Esophagus muscularis mucosa (tissue), 4 donors: ENCODE data around the gene CD300LG. TPM values are rescaled to one million over a fixed set of nuclear protein-coding genes. Genes with fewer than 3 reads are reported as not detected.

Experiments
- DNase-seq: peaks from one replicate; pipeline ENCODE4 v3.0.0-alpha.2; 2017; ENCODE audit errors: extremely low spot score
- H3K27ac ChIP-seq, 4 donors: fragments of 200-600 bp; sonication (generic); replicated peaks in 1 of 4; 1 replicate in 3 of 4; 2 replicates in 1 of 4; pipeline ENCODE4 v1.5.1; 2016 to 2019; ENCODE audit warnings: mild to moderate bottlenecking in 1 of 4
- H3K27me3 ChIP-seq, 4 donors: fragments of 200-600 bp; sonication (generic); one replicate each; pipeline versions ENCODE4 v1.5.1 to v1.6.0; 2016 to 2019
- H3K36me3 ChIP-seq, 4 donors: fragments of 200-600 bp; sonication (generic); one replicate each; pipeline ENCODE4 v1.5.1; 2016 to 2019
- H3K4me1 ChIP-seq, 4 donors: fragments of 200-600 bp; sonication (generic); one replicate each; pipeline ENCODE4 v1.5.1; 2016 to 2019
- H3K4me3 ChIP-seq, 4 donors: fragments of 200-600 bp; sonication (generic); 1 replicate in 2 of 4; 2 replicates in 2 of 4; pipeline ENCODE4 v1.5.1; 2016 to 2019; ENCODE audit warnings: mild to moderate bottlenecking in 4 of 4, moderate library complexity in 1 of 4
- H3K9me3 ChIP-seq, 4 donors: fragments of 200-600 bp; sonication (generic); 1 replicate in 3 of 4; 2 replicates in 1 of 4; pipeline ENCODE4 v1.5.1; 2016 to 2019
- EP300 ChIP-seq: sonication (generic); formaldehyde crosslinking; IDR thresholded peaks from one replicate; pipeline ENCODE4 v1.6.1; 2017; ENCODE audit warnings: antibody characterized with exemption
- POLR2A ChIP-seq: fragments of 450-650 bp; IDR thresholded peaks from one replicate; pipeline ENCODE4 v1.6.1; 2017; ENCODE audit warnings: antibody characterized with exemption, moderate library complexity, mild to moderate bottlenecking, low read depth
- POLR2AphosphoS5 ChIP-seq, 2 donors: sonication (generic); formaldehyde crosslinking; IDR thresholded peaks; one replicate each; pipeline ENCODE4 v1.6.1; 2017; ENCODE audit warnings: antibody characterized with exemption in 2 of 2
- WGBS: methylation state at CpG from one replicate; pipeline ENCODE4 v1.1.5; 2018; 5-methylcytosine and 5-hydroxymethylcytosine counted together
- intact Hi-C: fragments of 100-400 bp; cut with DNase I; formaldehyde crosslinking; loops from one replicate; pipeline ENCODE4 v1.15.1; 2023
- total RNA-seq, 4 donors: library from RNA; depleted of rRNA; stranded (reverse); fragments of >200 nt; gene quantifications; one replicate each; pipeline versions ENCODE4 v1.1.0 to v1.2.1, GENCODE V29; 2016
- TF ChIP-seq, protein P1 (sequence below), 3 experiments: fragments of 200-600 bp in 2 of 3; fragments of 450-650 bp in 1 of 3; sonication (generic) in 2 of 3; IDR thresholded peaks; one replicate each; pipeline ENCODE4 v1.5.1; 2017 to 2019; ENCODE audit warnings: antibody characterized with exemption in 3 of 3, mild to moderate bottlenecking in 2 of 3, moderate library complexity in 1 of 3

CD300LG gene
- total RNA-seq, 4 donors from 2014 or later = 0.83 to 12.0 (median 7.3) TPM

DNA sequence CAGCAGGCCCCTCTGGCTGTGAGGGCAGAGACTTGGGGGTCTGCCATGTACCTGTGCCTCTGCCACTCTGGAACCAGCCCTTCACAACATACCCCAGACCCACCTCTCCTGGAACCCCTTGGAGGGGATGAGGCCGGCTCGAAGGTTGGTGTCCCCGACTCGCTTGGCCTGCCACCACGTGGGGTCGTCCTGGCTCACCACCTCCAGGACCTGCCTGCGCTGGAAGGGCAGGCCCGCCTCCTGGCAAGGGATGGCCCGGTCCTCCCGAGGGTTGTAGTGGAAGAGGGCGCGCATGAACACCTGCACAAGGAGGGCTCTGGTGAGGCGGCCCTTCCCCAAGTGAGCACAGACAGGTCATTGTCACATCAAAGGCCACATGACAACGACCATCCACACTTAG is 26.2 kb upstream of the CD300LG start:
- no peak for TF ChIP-seq POLR2AphosphoS5 (IDR thresholded peaks at IDR 0.05)
- TF ChIP-seq, protein P1, sequence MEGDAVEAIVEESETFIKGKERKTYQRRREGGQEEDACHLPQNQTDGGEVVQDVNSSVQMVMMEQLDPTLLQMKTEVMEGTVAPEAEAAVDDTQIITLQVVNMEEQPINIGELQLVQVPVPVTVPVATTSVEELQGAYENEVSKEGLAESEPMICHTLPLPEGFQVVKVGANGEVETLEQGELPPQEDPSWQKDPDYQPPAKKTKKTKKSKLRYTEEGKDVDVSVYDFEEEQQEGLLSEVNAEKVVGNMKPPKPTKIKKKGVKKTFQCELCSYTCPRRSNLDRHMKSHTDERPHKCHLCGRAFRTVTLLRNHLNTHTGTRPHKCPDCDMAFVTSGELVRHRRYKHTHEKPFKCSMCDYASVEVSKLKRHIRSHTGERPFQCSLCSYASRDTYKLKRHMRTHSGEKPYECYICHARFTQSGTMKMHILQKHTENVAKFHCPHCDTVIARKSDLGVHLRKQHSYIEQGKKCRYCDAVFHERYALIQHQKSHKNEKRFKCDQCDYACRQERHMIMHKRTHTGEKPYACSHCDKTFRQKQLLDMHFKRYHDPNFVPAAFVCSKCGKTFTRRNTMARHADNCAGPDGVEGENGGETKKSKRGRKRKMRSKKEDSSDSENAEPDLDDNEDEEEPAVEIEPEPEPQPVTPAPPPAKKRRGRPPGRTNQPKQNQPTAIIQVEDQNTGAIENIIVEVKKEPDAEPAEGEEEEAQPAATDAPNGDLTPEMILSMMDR (IDR thresholded peaks at IDR 0.05) = no peak
- TF ChIP-seq POLR2A = no peak
- no peak for TF ChIP-seq EP300
- no peaks in the 10 kb centered on the region for H3K27me3 ChIP-seq
- peaks cover 0 to 75% (median 51%) of the 10 kb centered on the region in 4 donors for H3K36me3 ChIP-seq
- no peak overlapping the region for H3K27ac ChIP-seq
- no peak overlapping the region for H3K4me3 ChIP-seq
- H3K4me1 ChIP-seq = peaks cover 11 to 23% (median 13%) of the 10 kb centered on the region in 4 donors
- no peak for DNase-seq
- WGBS = 88% methylated on average over 14 of the region's 14 CpGs
- intact Hi-C loops = no loop called here
- H3K9me3 ChIP-seq = no peaks in the 10 kb centered on the region

DNA sequence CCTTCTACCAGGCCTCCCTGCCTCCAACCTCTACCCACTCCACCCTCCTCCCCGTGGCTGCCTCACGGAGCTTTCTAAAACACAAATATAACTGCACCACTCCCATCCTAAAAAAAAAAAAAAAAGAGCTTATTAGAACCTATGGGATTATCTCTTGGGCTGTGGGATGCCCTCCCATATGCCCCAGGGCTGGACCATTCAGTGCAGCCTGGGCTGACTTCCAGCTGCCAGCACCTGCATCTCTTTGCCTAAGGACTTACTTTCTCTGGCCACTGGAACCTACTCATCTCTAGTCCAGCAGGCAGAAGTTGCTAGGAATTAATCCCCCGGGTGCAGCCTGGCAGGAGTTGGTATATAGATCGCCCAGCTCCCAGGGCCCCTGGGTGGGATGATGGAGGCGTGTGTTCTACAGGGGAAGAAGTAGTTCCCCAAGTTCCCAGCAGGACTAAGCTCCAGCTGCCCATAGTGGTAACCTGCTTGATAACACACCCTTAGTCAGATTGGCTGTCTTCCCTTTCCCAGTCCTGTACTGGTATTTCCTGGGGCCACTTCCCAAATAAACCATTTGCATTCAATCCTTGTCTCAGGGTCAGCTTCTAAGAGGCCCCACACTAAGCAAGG is 24.3 kb upstream of the CD300LG start:
- WGBS = 94% methylated on average over 5 of the region's 5 CpGs
- Histone ChIP-seq H3K36me3 (peaks cover 0 to 79% (median 53%) of the 10 kb centered on the region in 4 donors), H3K27me3 (no peaks in the 10 kb centered on the region), H3K27ac (peak overlapping the region in 1 of 4 donors; percentile 10), H3K9me3 (no peaks in the 10 kb centered on the region), H3K4me1 (peaks cover 11 to 23% (median 13%) of the 10 kb centered on the region in 4 donors), H3K4me3 (no peak overlapping the region)
- intact Hi-C loops = no loop called here
- no peak for DNase-seq
- TF ChIP-seq POLR2A (no peak), POLR2AphosphoS5 (IDR thresholded peaks at IDR 0.05) (no peak), EP300 (no peak)
- TF ChIP-seq, protein P1 (IDR thresholded peaks at IDR 0.05) = no peak

DNA sequence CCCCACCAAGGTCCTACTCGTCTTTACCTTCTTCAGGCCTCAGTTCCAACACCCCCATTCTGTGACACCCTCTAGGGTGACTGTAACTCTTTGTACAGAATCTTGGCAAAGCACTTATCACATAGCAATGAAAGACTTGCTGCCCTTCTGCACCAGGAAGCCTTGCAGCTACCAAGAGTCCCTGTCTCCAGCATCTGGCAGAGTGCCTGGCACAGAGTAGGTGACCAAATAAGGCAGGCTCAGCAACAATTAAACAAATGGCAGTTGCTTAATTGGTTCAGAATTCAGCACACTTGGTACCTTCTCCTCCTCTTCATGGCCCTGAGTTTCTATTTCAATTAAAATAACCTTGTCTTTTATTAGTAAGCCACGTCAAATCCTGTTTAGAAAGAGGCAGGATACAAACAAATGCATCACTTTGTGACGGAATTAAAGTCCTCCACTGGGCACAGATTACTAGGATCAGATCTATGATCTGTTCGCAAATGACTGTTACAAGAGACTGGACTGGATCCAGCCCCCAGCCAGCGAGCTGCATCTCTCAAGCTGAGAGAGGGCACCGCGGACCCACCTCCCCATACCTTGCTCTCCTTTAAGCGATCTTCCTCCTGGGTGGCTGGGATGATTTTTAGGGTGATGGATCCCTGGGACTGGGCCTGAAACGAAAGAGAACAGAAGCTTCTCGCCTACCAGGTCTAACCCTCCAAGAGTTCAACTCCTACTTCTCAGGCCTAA is 23.5 kb upstream of the CD300LG start:
- WGBS = 75% methylated on average over 10 of the region's 10 CpGs
- H3K27ac ChIP-seq = peak overlapping the region in 3 of 4 donors; percentile 9 to 38 (median 27)
- no peak for DNase-seq
- intact Hi-C loops = no loop called here
- no peak for TF ChIP-seq POLR2A
- TF ChIP-seq, protein P1 (IDR thresholded peaks at IDR 0.05) = no peak
- no peak for TF ChIP-seq POLR2AphosphoS5 (IDR thresholded peaks at IDR 0.05)
- TF ChIP-seq EP300 = no peak
- peaks cover 0 to 78% (median 54%) of the 10 kb centered on the region in 4 donors for H3K36me3 ChIP-seq
- peaks cover 11 to 16% (median 13%) of the 10 kb centered on the region in 4 donors for H3K4me1 ChIP-seq
- H3K4me3 ChIP-seq = no peak overlapping the region
- H3K9me3 ChIP-seq = no peaks in the 10 kb centered on the region
- H3K27me3 ChIP-seq = no peaks in the 10 kb centered on the region

DNA sequence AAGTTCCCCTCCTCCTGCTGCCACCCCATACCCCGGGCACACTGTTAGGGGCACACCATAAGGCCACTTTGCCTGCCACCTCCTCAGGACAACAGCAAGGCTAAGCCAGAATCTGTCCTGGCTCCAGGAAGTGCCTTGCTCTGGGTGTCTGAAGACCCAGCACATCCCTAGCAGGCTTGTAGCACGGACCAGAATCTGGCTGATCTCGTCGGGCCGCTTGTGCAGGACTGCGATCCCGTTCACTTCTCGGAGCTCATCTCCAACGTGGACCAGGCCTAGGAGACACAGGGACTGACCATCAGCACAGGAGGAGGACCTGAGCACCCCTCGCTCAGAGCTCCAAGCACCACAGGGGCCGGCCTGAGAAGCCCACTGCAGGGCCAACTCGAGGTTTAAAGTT is 21.4 kb upstream of the CD300LG start:
- H3K9me3 ChIP-seq = no peaks in the 10 kb centered on the region
- 92% methylated on average over 12 of the region's 12 CpGs for WGBS
- H3K4me1 ChIP-seq = peaks cover 11 to 25% (median 13%) of the 10 kb centered on the region in 4 donors
- DNase-seq = no peak
- H3K36me3 ChIP-seq = peaks cover 0 to 78% (median 59%) of the 10 kb centered on the region in 4 donors
- TF ChIP-seq, protein P1 (IDR thresholded peaks at IDR 0.05) = no peak
- no peak for TF ChIP-seq POLR2A
- TF ChIP-seq EP300 = no peak
- no peak for TF ChIP-seq POLR2AphosphoS5 (IDR thresholded peaks at IDR 0.05)
- no peaks in the 10 kb centered on the region for H3K27me3 ChIP-seq
- no peak overlapping the region for H3K4me3 ChIP-seq
- no peak overlapping the region for H3K27ac ChIP-seq
- intact Hi-C loops = no loop called here
